ENCODE results near the gene TOMM6.

DNA sequence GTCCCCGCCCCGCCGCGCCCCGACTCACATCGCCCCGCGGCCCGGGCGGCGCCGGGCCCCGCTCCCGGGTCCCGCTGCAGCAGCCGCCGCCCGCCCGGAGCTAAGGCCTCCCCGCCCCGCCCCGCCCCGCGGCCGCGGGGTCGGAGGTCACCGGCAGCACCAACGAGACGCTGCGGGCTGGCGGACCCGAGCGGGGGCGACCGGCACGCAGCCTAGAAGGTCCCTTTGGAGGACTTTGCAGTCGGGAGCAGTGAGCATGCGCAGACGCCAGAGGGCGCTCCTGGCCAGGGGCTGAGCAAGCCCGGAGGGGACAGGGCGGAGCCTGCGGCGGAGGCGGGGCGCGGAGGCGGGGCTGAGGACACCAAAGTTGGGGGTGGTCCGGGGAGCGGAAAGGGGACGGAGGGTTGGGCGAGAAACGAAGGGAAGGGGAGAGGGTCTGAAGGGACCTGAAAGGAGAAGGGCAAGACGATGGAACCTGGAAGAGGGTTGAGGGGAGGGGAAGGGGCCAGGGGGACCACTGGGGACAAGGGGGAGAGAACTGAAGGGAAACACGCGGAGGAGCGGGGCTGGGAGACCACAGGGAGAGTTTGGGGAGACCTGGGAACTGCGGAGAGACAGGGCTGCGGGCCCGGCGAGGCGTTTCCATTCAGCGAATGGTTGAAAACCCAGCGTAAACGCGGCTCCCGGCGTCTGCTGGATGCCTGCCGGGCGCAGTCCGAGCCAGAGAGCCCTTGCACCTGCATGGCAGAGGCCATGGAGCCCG, 7.5 kb upstream of the TOMM6 start, which contains the start of gene FRS3:
- TF ChIP-seq, protein P1, sequence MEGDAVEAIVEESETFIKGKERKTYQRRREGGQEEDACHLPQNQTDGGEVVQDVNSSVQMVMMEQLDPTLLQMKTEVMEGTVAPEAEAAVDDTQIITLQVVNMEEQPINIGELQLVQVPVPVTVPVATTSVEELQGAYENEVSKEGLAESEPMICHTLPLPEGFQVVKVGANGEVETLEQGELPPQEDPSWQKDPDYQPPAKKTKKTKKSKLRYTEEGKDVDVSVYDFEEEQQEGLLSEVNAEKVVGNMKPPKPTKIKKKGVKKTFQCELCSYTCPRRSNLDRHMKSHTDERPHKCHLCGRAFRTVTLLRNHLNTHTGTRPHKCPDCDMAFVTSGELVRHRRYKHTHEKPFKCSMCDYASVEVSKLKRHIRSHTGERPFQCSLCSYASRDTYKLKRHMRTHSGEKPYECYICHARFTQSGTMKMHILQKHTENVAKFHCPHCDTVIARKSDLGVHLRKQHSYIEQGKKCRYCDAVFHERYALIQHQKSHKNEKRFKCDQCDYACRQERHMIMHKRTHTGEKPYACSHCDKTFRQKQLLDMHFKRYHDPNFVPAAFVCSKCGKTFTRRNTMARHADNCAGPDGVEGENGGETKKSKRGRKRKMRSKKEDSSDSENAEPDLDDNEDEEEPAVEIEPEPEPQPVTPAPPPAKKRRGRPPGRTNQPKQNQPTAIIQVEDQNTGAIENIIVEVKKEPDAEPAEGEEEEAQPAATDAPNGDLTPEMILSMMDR (conservative IDR thresholded peaks at IDR 0.05), result peak; percentile 97
- TF ChIP-seq ZFX (IDR thresholded peaks at IDR 0.05), result peak; percentile 53; the same call in 1 of the 2 replicates

All from C4-2B (cell line).